Measurements from ENCODE around the gene EEFSEC. TPM values are rescaled to one million over a fixed set of nuclear protein-coding genes. Genes with fewer than 3 reads are reported as not detected.

The EEFSEC gene
- total and polyA plus RNA-seq, 11 donors: 17.5 to 48.0 (median 22.5) TPM

DNA sequence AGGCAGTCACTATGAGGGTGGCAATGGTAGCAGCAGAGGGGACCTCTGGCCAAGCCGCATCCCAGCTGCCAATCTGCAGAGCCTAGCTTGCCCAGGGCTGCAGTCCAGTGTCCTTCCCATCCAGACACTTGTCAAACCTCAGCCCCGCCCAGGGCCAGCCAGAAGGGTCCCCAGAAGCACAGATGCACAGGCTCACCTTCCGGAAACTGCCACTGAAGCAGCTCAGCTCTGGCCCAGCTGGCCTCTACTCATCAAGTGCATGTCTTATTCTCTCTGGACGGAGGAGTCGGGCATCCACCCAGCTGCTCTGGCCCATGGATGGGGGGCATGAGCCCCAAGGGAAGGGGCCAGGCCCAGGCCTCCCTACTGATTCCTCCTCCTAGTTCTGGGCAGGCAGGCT is 244.2 kb downstream of the EEFSEC start:
- H3K9me3 ChIP-seq: no peaks in the 10 kb centered on the region
- no peak for TF ChIP-seq POLR2A (IDR thresholded peaks at IDR 0.05)
- no peak for TF ChIP-seq CTCF (IDR thresholded peaks at IDR 0.05)
- peaks cover 0 to 46% (median 18%) of the 10 kb centered on the region in 12 donors for H3K4me1 ChIP-seq
- no peak overlapping the region for H3K4me3 ChIP-seq
- no peaks in the 10 kb centered on the region for H3K36me3 ChIP-seq
- ATAC-seq: no peak
- DNase-seq: no peak
- H3K27me3 ChIP-seq: no peaks in the 10 kb centered on the region
- H3K27ac ChIP-seq: no peak overlapping the region
- intact Hi-C loops (cut with DNase I): loop anchor here in 1 of 10 donors (10.0 kb wide), 1 partner anchor 153 kb away; no protein-coding TSS in a partner anchor
- 95 to 100% (median 98%) methylated on average over 1 to 5 of the region's 5 CpGs for WGBS, 4 donors

GRCh38 chr3:128398586-128398985 is 245.3 kb downstream of the EEFSEC start:
- intact Hi-C loops (cut with DNase I): loop anchor here in 1 of 10 donors (10.0 kb wide), 1 partner anchor 154 kb away; no protein-coding TSS in a partner anchor
- no peak for TF ChIP-seq POLR2A (IDR thresholded peaks at IDR 0.05)
- no peak for TF ChIP-seq CTCF (IDR thresholded peaks at IDR 0.05)
- ATAC-seq: no peak
- Histone ChIP-seq H3K9me3 (no peaks in the 10 kb centered on the region), H3K27ac (no peak overlapping the region), H3K27me3 (no peaks in the 10 kb centered on the region), H3K36me3 (no peaks in the 10 kb centered on the region), H3K4me3 (no peak overlapping the region), H3K4me1 (peaks cover 0 to 54% (median 18%) of the 10 kb centered on the region in 12 donors)
- 76 to 93% (median 86%) methylated on average over 6 to 8 of the region's 8 CpGs for WGBS, 4 donors
- no peak for DNase-seq

GRCh38 chr3:128399221-128399915 is 246.1 kb downstream of the EEFSEC start:
- intact Hi-C loops (cut with DNase I): loop anchor here in 1 of 10 donors (10.0 kb wide), 1 partner anchor 155 kb away; no protein-coding TSS in a partner anchor
- H3K4me3 ChIP-seq: no peak overlapping the region
- H3K27ac ChIP-seq: no peak overlapping the region
- WGBS, 4 donors: 94 to 95% (median 95%) methylated on average over 24 of the region's 24 CpGs
- ATAC-seq (no peak), DNase-seq (no peak)
- TF ChIP-seq CTCF (IDR thresholded peaks at IDR 0.05) (no peak), POLR2A (IDR thresholded peaks at IDR 0.05) (no peak)
- peaks cover 0 to 55% (median 16%) of the 10 kb centered on the region in 12 donors for H3K4me1 ChIP-seq
- H3K9me3 ChIP-seq: no peaks in the 10 kb centered on the region
- H3K36me3 ChIP-seq: no peaks in the 10 kb centered on the region
- no peaks in the 10 kb centered on the region for H3K27me3 ChIP-seq

GRCh38 chr3:128400671-128401070 is 247.4 kb downstream of the EEFSEC start:
- TF ChIP-seq POLR2A (IDR thresholded peaks at IDR 0.05) (no peak), CTCF (IDR thresholded peaks at IDR 0.05) (no peak)
- intact Hi-C loops (cut with DNase I): no loop called here
- Histone ChIP-seq H3K9me3 (no peaks in the 10 kb centered on the region), H3K4me1 (peaks cover 0 to 50% (median 3%) of the 10 kb centered on the region in 12 donors), H3K4me3 (no peak overlapping the region), H3K27ac (no peak overlapping the region), H3K36me3 (no peaks in the 10 kb centered on the region), H3K27me3 (no peaks in the 10 kb centered on the region)
- ATAC-seq (no peak), DNase-seq (no peak)
- 96 to 98% (median 97%) methylated on average over 11 of the region's 11 CpGs for WGBS, 4 donors
